ENCODE data around the gene BCAS3.
A peak's percentile ranks its signal among the peaks of the same experiment; 100 is the strongest.
"Not testable (repeated sequence)": the region's sequence is repeated elsewhere in the genome, so short reads cannot be mapped to it uniquely, and the experiment has no call there.

Gene BCAS3

GRCh38 chr17:61015966-61016365 lies 338.3 kb downstream of the BCAS3 start:
- no peak for DNase-seq

GRCh38 chr17:61017317-61018006 lies 339.8 kb downstream of the BCAS3 start:
- no peak for DNase-seq

- DNase-seq: no peak
These were observed 341.3 kb downstream of the BCAS3 start for GRCh38 chr17:61018938-61019337.

GRCh38 chr17:61023996-61024395 lies 346.3 kb downstream of the BCAS3 start:
- no peak for DNase-seq

- no peak for DNase-seq
These were observed 349.2 kb downstream of the BCAS3 start for GRCh38 chr17:61026818-61027217.

GRCh38 chr17:61029181-61029580 lies 351.5 kb downstream of the BCAS3 start:
- DNase-seq: no peak

GRCh38 chr17:61040666-61041065 lies 363.0 kb downstream of the BCAS3 start:
- no peak for DNase-seq

- DNase-seq: not testable (repeated sequence)
These were observed 364.7 kb downstream of the BCAS3 start for GRCh38 chr17:61042348-61042747.

- DNase-seq: no peak
These were observed 369.9 kb downstream of the BCAS3 start for GRCh38 chr17:61047515-61047914.

- DNase-seq: no peak
These were observed 370.9 kb downstream of the BCAS3 start for GRCh38 chr17:61048376-61049106.

- no peak for DNase-seq
These were observed 375.8 kb downstream of the BCAS3 start for GRCh38 chr17:61053469-61053868.

GRCh38 chr17:61054436-61054835 lies 376.8 kb downstream of the BCAS3 start:
- no peak for DNase-seq

- DNase-seq: no peak
These were observed 379.6 kb downstream of the BCAS3 start for GRCh38 chr17:61057257-61057656.

- peak in 1 of 2 experiments; percentile 28 for DNase-seq
These were observed 380.4 kb downstream of the BCAS3 start for GRCh38 chr17:61058066-61058465.

- no peak for DNase-seq
These were observed 385.9 kb downstream of the BCAS3 start for GRCh38 chr17:61063528-61063927.

GRCh38 chr17:61064087-61064951 lies 386.7 kb downstream of the BCAS3 start:
- DNase-seq: no peak

GRCh38 chr17:61065263-61065773 lies 387.7 kb downstream of the BCAS3 start:
- DNase-seq: no peak

- no peak for DNase-seq
These were observed 388.4 kb downstream of the BCAS3 start for GRCh38 chr17:61066062-61066461.

GRCh38 chr17:61070649-61071048 lies 393.0 kb downstream of the BCAS3 start:
- no peak for DNase-seq

GRCh38 chr17:61072648-61073047 lies 395.0 kb downstream of the BCAS3 start:
- DNase-seq: no peak

GRCh38 chr17:61073131-61073530 lies 395.5 kb downstream of the BCAS3 start:
- no peak for DNase-seq

GRCh38 chr17:61073799-61074513 lies 396.3 kb downstream of the BCAS3 start:
- no peak for DNase-seq

- DNase-seq: no peak
These were observed 398.3 kb downstream of the BCAS3 start for GRCh38 chr17:61075988-61076387.

All from NCI-H446 (cell line).